Renal cortex interstitium (tissue), 11 donors: Measurements from ENCODE around the gene DTX4. TPM values are rescaled to one million over a fixed set of nuclear protein-coding genes. Genes with fewer than 3 reads are reported as not detected.
A peak's percentile ranks its signal among the peaks of the same experiment; 100 is the strongest.

ENCODE experiments used
- DNase-seq, 11 donors: peaks; one replicate each; pipeline ENCODE4 v3.0.0-alpha.2; 2013; ENCODE audit warnings: low read depth in 9 of 11, low spot score in 4 of 11; ENCODE audit errors: extremely low read depth in 1 of 11
- polyA plus RNA-seq, 3 donors: library from polyadenylated mRNA; unstranded; fragments of 120-200 nt; gene quantifications; one replicate each; pipeline ENCODE4 v1.2.1, GENCODE V29; 2013; ENCODE audit not compliant: insufficient read length in 3 of 3

Gene DTX4
- polyA plus RNA-seq, 3 donors, result 41.3 to 62.1 (median 45.8) TPM

GRCh38 chr11:59184691-59185339, 12.9 kb downstream of the DTX4 start:
- no peak for DNase-seq

GRCh38 chr11:59185386-59185945, 13.5 kb downstream of the DTX4 start:
- DNase-seq, result no peak

GRCh38 chr11:59186130-59186594, 14.2 kb downstream of the DTX4 start:
- DNase-seq, result peak in 3 of 11 donors; percentile 15 to 43 (median 25)

GRCh38 chr11:59187035-59187434, 15.1 kb downstream of the DTX4 start:
- no peak for DNase-seq

- peak in 6 of 11 donors; percentile 46 to 74 (median 62) for DNase-seq
These were observed 15.7 kb downstream of the DTX4 start for GRCh38 chr11:59187587-59187986.

- DNase-seq, result no peak
These were observed 17.0 kb downstream of the DTX4 start for GRCh38 chr11:59188954-59189353.

GRCh38 chr11:59189986-59190385, 18.1 kb downstream of the DTX4 start:
- no peak for DNase-seq

GRCh38 chr11:59191095-59191494, 19.2 kb downstream of the DTX4 start:
- DNase-seq, result no peak

GRCh38 chr11:59191890-59192289, 20.0 kb downstream of the DTX4 start:
- DNase-seq, result no peak

- DNase-seq, result no peak
These were observed 20.6 kb downstream of the DTX4 start for GRCh38 chr11:59192446-59193020.

GRCh38 chr11:59193587-59194130, 21.7 kb downstream of the DTX4 start:
- DNase-seq, result no peak

GRCh38 chr11:59195586-59195985, 23.7 kb downstream of the DTX4 start:
- no peak for DNase-seq

GRCh38 chr11:59196777-59197176, 24.8 kb downstream of the DTX4 start:
- DNase-seq, result no peak

- peak in 4 of 11 donors; percentile 45 to 64 (median 60) for DNase-seq
These were observed 26.1 kb downstream of the DTX4 start for GRCh38 chr11:59197991-59198390.

GRCh38 chr11:59198726-59199125, 26.8 kb downstream of the DTX4 start:
- DNase-seq, result no peak

- peak in 1 of 11 donors; percentile 20 for DNase-seq
These were observed 27.9 kb downstream of the DTX4 start for GRCh38 chr11:59199546-59200422.

- no peak for DNase-seq
These were observed 28.5 kb downstream of the DTX4 start for GRCh38 chr11:59200423-59200746.

- DNase-seq, result no peak
These were observed 29.4 kb downstream of the DTX4 start for GRCh38 chr11:59201353-59201752.

- DNase-seq, result no peak
These were observed 32.8 kb downstream of the DTX4 start for GRCh38 chr11:59204746-59205145.
